ENCODE measurements around the gene AMIGO3. TPM values are rescaled to one million over a fixed set of nuclear protein-coding genes. Genes with fewer than 3 reads are reported as not detected.

The AMIGO3 gene
- total and polyA plus RNA-seq, 2 donors (not counting 1 experiment from before 2014, with no cell fraction given), result 11.1 TPM; not detected in 1

DNA sequence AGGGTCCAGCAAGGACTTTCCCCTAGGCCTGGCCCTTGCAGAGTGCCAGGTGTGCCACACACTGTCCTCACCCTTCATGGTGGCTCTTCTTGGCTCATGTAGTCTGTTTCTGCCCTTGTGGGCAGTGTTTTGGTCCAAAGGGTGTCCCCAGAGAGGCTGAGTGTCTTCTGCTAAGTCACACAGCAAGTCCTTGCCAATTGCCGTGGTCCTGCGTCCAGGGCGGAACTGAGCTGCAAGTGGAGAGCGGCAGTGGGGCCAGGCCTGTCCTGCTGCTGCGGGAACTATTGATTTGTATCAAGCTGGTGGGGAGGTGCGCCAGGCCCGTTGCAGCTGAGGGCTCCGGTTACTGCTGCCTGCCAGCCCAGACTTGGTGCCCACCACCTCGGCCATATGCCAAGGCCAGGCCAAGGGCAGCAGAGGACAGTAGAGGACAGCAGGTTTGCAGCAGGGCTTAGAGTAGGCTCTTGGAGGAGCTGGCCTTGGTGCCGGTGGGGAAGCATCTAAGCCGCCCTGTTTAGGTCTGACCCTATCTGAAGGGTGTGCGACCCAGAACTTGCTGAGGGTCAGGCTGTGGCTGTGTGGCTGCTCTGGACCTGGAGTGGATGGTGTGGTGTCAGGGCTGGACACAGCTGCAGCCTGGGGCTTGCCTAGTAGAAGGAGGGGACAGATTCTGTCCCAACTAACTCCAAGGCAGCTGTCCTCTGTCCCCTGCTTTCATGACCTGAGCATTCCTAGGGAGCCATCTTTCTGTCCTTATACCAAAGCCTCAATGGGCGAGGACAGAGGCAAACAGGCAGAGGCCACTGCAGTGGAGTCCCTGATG lies 4.5 kb downstream of the AMIGO3 start:
- Mint-ChIP-seq H3K27ac (no peak overlapping the region), H3K9me3 (ENCODE audit: insufficient read depth) (no peaks in the 10 kb centered on the region), H3K4me3 (no peak overlapping the region), H3K4me1 (peaks cover 18% of the 10 kb centered on the region), H3K27me3 (no peaks in the 10 kb centered on the region)
- Histone ChIP-seq H3K4me3 (ENCODE audit: control extremely low read depth in 1 of 5, extremely low read depth in 1 of 5, insufficient read depth in 1 of 5, low read depth in 2 of 5, low read length in 4 of 5) (no peak overlapping the region), H3K27ac (ENCODE audit: low read length in 2 of 2) (no peak overlapping the region), H3K36me3 (replicated peaks in 1 of 2; ENCODE audit: control extremely low read depth in 1 of 2, control insufficient read depth in 1 of 2, extremely low read depth in 1 of 2, insufficient read depth in 2 of 2, low read length in 1 of 2) (peaks cover 0 to 5% of the 10 kb centered on the region in 2 experiments), H3K79me2 (ENCODE audit: control insufficient read depth, insufficient read depth, low read length) (peaks cover 4% of the 10 kb centered on the region), H3K9me3 (ENCODE audit: control extremely low read depth in 1 of 3, control insufficient read depth in 2 of 3, insufficient read depth in 1 of 3, low read length in 2 of 3) (no peaks in the 10 kb centered on the region), H3K4me1 (ENCODE audit: control insufficient read depth in 2 of 2, insufficient read depth in 2 of 2, low read length in 2 of 2) (peaks cover 6 to 24% of the 10 kb centered on the region in 2 donors), H2AFZ (ENCODE audit: insufficient read depth, low read depth, low read length, poor library complexity, severe bottlenecking) (no peak overlapping the region), H3K27me3 (replicated peaks in 1 of 4; ENCODE audit: control extremely low read depth in 1 of 4, control insufficient read depth in 3 of 4, insufficient read depth in 4 of 4, low read length in 3 of 4) (no peaks in the 10 kb centered on the region), H3K9ac (ENCODE audit: low read length) (no peak overlapping the region), H4K20me1 (ENCODE audit: control insufficient read depth, insufficient read depth, low read length, poor library complexity, severe bottlenecking) (no peaks in the 10 kb centered on the region), H3K4me2 (replicated peaks; ENCODE audit: low read depth, low read length, poor library complexity, severe bottlenecking) (no peak overlapping the region)
- no peak for TF ChIP-seq CTCF (IDR thresholded peaks at IDR 0.05)
- no peak for TF ChIP-seq EZH2 (IDR thresholded peaks at IDR 0.05; ENCODE audit: borderline replicate concordance, insufficient read depth, low read depth, low read length, poor library complexity, severe bottlenecking)
- ATAC-seq (ENCODE audit: low read depth) (no peak), DNase-seq (no peak)
- ChIA-PET POLR2A (interaction anchor here (1.0 kb wide), 1 partner anchor 10 kb away, joined by 5 read pairs; the partner anchor contains the start of gene GMPPB), CTCF (no interaction called here)
- 95% methylated on average over 13 of the region's 13 CpGs for WGBS (ENCODE audit: insufficient coverage)
- intact Hi-C loops (cut with micrococcal nuclease), result no loop called here

Data from B cell (primary cell).